Fibroblast of skin of scalp (primary cell): ENCODE data around the gene TMOD1.

Experiments used
- DNase-seq: peaks from one replicate; pipeline ENCODE4 v3.0.0-alpha.2; 2013

TMOD1 gene

DNA sequence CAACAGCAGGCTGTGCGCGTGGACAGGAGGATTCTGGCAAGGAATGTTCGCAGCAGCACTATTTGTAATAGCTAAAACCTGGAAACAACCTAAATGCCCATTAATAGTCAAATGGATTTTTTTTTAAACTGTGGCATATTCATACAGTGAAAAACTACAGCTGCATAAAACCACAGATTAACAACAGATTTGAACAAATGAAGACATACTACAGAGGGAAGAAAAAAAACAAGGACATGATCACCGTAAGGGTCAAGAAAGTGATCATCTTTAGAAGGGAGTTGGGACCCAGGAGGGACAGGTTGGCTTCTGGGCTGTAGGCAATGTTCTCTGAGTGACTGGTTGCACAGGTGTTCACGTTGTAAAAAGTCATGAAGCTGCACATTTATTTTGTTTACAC is 1.2 kb upstream of the TMOD1 start:
- DNase-seq = no peak

DNA sequence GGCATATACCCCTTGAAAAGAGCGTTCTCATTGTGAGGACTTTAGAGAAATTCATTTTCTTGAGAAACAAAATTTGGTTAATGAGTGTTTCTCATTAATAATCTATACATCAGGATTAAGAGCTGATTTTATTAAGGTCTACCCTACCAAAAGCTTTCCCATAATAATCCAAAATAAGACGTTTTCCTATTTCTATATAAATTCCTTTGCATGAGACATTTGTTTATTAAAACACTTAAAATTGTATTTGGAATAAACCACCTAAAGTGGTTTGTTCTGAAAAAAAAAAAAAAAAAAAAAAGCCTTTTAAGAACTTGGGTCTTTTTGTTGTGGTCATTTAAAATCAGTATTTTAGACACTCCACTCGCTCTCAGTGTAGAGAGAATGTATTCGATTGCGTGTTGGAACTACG is 695 bp upstream of the TMOD1 start:
- no peak for DNase-seq

DNA sequence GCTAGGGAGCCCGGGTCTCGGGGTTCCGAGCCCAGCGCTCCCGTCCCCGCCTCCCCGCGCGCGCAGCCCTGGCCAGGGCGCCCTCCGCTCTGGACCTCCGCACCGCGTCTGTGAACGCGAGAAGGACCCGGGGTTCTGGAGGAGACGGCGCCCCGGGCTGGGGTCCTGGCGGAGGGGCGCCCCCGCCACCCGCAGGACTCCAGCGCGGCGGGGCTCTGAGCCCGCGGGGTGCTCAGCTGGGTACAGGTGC is 431 bp downstream of the TMOD1 start:
- no peak for DNase-seq

DNA sequence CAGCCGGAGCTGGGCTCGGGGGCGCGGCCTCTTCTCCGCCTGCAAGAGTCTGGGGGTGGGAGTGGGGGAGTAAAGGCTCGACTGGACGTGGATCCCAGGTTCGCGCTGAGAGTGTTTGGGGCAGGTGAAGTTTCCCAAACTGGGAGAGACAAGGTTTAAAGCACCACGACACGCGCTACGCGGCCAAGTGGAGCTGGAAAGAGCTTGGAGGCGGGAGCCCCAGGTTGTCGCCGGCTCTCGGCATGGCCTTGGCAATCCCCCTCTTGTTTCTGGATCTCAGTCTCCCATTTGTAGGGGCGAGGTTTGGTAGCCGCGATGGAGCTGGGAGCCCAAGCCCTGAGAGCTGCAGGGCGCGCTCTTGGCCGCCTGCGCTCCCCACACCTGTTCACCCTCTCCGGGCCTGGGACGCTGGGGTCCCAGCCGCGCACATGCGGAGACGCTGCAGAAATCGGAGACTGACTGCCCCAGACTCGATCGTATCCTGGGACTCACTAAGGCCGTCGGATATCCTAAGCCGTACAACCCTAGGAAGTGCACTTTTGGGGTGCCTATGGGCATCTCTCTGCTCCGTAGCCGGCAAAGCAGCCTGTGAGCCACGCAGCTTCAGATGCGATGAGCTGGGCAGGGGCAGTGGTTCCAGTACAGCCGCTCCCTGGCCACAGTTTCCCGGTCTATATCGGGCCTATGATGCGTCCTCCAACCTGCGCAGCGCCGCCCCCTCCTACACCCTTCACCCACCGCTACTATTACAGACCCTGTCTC is 937 bp downstream of the TMOD1 start:
- DNase-seq = no peak

DNA sequence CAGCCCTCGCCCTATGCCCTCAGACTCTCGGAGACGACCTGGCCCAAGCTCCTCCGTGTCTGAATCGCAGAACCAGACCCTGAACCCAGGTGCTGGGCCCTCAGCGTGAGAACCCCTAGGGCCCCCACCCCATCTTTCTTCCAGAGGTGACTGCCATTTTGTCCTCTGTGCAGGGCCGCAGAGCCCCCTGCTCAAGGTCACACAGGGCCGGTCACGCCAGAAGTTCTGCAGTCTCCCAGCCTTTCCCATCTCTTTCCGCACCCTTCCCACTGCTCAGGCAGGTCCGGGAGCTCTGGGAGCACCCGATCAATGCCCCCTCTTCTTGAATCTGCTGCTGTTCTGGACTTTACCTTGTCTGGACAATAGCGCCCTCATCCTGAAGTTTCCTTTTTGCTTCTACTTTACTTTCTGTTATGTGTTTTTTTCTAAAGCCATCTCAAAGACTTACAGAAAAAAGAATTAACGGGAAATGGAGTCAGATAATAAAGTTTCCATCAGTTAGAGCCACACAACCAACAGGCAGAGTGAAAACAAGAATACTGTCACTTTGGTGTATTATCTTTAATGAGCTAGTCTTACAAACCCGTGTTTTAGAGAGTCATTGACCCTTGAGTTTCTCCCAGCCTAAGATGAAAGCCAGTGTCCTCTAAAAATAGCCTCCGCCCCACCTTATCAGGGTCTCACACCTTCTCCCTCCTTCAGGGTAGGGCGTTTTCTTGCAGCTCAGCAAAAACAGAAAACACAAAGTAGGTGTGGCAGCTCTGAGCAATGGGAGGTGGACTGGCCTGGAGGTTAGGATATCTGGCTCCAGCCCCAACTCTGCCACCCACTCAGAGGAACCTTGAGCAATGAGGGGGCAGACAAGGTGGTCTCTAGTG is 1.8 kb downstream of the TMOD1 start:
- DNase-seq = no peak

DNA sequence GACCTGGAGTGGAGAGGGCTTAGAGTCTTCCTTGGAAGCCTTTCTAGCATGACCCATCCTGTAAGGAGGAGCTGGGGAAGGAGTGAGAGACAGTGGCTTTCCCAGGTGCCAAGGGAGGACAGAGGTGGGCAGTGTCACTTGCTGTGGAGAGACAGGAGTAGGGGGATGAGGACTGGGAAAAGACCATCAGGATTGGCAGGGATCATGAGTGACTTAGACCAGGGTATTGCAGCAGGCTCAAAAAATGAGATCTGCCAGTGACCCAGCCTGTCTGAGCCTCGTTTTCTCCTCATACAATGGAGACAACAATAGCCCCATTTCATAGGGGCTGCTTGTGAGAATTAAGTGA is 2.4 kb downstream of the TMOD1 start:
- no peak for DNase-seq

DNA sequence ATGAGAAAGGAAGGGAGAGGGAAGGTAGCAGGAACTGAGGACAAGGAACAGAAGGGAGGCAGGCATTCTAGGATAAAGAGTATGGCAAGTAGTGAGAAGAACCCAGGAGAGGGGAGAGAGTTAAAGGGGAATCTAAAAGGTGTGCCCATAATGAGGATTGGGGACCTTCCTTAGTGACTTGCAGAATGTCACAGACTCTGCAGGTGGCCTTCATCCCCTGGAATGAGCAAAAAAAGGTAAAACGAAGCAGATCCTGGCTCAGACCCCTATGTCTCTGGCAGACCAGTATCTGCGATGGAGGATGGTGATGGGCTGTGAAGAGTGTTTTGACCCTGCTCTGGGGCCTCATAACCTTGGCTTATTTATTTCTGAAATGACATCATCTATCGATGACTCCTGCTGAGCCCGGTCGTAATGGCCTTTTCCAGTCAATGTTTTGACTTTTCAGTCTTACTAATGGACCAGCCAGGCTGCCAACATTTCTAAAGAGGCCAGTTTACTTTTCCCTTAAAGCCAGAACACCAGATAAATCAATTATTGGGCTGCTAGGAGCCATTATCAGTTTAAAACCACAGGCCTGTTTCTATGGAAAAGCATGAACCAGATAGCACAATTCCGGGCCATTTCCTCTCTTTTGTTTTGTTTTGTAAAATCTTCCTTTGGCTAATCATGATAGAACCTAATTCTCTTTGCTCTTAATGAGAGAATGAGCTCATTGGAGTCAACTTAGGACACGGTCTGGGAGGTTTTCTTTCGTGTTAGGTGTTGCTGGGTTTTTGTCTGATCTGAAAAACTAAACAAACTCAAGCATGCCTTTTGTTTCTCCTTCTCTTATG is 3.1 kb downstream of the TMOD1 start:
- no peak for DNase-seq

DNA sequence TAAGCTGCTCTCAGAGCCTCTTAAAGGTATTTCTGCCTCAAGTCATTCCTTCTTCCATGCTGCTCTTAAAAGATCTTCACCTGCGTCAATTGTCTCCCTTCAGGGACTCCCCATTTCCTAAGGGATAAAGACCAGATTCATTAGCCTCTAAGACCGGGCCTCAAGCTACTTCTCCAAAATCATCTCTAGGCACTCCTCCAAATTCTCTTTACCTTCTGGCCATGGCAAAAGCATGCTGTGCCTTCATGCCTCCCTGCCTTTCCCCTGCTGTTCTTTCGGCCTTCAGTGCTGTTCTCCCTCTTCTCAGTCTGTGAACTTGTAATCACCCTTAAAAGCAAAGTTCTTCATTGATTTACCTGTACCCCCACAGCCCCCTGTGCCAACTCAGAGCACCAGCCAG is 4.4 kb downstream of the TMOD1 start:
- no peak for DNase-seq

DNA sequence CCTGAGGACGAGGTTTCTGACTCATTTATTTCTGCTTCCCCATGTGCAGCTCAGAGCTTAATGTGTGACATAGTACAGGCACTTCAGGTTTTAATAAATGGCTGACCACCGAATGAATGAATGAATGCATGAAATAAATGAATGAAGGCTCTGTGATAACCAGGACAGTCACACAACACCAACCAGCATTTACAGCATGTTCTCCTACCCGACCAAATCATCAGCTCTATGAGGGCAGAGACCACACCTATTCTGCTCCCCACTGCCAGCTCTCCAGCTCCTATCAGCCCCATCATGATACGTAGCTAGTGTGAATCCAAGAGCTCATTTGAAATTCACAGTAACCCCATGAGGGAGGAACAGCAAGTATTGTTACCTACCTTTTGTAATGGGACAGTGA is 4.8 kb downstream of the TMOD1 start:
- DNase-seq = no peak

DNA sequence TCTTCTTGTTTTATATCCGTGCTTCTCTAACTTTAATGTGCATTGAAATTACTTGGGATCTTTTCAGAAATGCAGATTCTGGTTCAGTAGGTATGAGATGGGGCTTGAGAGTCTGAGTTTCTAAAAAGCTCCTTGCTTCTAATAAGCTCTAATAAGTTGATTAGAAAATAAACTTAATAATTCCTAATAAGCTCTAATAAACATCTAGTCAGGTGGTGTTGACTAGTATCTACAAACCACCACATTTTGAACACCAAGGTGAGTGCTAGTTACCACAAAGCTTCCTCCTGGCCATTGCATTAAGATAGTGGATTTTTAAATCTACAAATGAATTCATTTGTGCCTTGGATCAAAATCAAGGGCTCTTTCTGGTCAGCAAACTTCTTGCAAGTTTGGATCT is 5.3 kb downstream of the TMOD1 start:
- no peak for DNase-seq

DNA sequence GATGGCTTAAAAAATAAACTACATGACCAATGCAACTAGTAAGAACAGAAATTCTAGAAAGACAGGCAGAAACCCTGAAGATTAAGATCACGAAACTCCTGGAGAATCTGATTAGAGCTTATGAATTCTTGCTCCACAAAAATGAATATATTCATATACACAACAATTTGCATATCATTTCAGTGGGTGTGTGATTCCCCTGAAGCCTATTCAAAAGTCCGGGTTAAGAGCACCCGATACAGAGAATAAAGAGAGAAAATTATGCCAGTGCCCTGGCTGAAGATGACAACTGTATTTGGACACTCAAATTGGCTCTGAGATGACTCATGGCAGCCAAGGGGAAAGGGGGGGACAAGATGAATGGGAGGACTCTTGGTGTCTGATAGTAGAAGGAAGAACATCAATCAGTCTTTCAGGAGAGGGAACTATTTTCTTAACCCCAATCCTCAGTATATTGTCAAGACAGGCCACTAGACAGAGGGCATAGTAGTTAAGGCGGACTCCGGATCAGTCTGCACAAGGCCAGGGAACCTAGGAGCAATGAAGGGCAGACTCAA is 6.0 kb downstream of the TMOD1 start:
- no peak for DNase-seq

DNA sequence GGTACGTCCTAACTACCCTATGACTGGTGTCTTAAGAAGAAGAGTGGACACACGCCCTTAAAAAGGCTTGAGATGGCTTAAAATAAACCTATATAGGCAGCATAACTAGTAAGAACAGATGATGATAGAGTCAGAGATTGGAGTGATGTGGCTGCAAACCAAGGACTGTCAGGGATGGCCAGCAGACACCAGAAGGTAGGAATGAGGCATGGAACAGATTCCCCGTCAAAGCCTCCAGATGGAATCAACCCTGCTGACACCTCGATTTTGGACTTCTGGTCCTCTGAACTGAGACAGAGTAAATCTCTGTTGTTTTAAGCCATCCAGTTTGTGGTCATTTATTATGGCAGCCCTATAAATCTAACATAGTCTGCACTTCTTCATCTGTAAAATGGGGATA is 7.4 kb downstream of the TMOD1 start:
- no peak for DNase-seq

DNA sequence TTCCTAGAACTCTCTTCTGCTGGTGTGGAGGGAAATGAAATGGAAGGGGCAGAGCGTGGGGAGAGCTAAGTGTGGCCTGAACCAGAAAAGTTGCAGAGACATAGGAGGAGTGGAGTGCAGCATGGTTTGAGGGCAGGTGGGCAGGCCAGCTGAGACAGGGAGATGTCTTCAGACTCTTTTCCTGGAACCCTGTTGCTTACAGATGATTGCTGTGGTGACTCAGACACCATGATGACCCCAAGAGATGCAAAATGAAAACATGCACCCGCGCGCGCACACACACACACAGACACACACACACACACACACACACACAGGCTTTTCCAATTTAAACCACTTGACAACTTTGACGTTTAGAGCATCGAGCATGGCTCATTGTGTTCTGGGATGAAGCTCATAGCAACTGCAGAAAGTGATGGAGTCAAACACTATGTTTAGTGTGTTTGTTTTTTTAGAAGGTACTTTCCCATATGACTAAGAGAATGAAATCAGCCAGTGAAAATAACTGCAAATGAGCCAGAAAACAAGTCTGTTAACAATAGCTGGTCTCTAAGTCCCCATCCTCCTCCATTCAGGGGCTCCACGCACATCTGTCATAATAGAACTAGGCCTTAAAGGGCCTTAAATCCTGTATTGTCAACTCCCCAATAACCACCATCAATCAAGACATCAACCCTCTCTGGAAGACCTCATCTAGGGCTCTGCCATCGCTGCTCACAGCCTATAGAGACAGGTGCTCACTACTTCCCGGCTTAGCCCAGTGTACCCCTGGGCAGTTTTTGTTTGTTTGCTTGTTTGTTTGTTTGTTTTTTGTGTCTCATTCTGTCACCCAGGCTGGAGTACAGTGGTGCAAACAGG is 9.6 kb downstream of the TMOD1 start:
- peak; percentile 1 for DNase-seq

DNA sequence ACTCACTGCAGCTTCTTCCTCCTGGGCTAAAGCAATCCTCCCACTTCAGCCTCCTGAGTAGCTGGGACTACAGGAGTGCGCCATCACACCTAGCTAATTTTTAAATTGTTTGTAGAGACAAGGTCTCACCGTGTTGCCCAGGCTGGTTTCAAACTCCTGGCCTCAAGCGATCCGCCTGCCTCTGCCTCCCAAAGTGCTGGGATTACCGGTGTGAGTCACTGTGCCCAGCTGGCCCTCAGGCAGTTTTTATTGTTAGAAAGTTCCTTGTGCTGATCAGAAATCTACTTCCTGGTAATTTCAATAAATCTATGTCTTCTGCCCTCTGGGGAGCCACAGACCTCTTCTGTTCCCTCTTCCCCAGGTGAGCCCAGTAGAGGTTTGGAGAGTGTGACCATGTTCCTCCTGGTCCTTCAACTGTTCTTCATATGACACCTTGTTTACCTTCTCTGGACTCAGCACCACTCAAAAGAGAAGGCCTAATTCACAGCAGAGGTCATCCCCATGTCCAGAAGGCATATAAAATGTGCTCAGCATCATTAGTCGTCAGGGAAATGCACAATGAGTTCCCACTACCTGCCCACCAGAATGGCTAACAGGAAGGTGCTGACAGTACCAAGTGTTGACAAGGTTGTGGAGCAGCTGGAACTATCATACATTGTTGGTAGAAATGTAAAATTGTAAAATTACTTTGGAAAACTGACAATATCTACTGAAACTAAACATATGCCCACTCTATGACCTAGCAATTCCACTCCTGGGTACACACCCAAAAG is 10.4 kb downstream of the TMOD1 start:
- DNase-seq = no peak

DNA sequence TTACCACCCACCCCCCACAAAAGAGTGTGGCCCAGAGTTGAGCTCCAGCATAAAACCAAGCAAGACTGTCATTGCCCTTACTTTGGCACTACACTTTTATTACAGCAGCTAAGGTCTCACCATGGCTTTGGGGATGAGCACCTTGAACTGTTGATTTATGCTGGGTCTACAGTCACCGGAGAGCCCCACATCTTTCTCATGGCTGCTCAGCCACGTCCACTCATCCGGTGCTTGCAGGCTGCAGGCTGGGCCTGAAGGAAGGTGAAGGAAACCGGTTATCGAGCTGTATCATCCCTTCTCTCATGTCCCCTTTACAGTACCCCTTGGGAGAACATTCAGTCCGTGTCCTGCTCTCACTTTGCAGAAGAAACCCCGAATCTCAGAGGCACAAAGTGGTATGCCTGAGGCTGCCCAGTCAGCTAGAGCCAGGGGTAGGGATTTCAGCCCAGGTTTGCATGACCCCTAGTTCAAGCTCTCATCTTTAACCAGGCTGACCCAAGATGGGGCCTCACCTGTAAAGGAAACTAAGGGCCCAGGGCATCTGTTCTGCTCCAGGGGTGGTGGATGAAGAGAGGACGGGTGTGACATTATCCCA is 11.6 kb downstream of the TMOD1 start:
- no peak for DNase-seq

DNA sequence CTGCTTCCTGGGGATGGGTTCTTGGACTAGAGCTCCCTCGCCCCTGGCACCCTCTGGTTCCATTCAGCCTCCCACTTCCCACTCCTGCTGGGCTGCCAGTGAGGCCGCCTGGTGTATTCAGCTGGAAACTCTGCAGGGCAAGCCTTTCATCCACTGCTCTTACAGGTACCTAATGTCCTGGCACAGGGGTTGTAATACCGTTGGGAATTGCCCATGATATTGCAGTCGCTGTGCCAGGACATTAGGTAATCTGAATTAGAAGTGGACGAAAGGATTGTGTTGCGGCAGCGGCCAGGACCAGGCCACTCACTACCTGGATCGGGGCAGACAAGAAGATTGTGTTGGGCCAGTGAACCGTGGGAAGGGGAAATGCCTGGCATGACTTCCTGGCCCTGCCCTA is 13.1 kb downstream of the TMOD1 start:
- DNase-seq = no peak

DNA sequence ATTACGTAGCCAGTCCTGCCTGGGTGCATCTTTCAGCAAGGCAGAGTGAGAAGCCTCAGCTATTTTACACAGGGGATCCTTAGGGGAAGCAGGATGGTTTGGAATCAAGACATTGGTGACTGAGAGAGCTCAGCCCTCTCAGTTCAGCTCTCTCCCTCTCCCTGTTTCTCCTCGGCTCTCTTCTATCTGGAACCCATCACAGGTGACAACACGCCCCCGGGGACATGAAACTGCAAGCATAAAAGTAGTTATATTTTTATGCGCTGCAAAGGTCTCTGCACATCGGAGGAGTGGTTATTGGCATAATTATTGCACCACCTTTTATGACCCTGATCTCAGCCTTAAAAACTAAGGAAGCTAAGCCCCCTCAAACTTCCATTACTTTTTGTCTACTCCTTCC is 14.2 kb downstream of the TMOD1 start:
- DNase-seq = no peak

DNA sequence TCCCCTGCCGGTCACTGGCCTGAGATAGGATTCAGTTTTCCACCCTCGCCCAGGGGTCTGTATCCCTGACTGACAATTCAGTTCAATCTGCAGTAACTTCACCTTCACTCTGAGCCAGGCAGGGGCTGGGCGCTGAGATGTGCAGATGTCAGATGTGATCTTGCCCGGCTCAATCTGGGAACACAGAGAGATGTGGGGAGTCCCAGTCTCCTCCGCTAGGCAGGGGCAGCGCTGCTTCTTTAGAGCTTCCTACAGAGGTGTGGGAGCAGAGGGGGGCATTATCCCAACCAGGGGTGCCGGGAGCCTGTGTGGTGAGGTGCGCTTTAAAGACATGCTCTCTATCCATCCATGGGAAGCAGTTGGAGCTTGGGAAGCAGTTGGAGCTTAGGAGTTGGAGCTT is 14.6 kb downstream of the TMOD1 start:
- DNase-seq = no peak

DNA sequence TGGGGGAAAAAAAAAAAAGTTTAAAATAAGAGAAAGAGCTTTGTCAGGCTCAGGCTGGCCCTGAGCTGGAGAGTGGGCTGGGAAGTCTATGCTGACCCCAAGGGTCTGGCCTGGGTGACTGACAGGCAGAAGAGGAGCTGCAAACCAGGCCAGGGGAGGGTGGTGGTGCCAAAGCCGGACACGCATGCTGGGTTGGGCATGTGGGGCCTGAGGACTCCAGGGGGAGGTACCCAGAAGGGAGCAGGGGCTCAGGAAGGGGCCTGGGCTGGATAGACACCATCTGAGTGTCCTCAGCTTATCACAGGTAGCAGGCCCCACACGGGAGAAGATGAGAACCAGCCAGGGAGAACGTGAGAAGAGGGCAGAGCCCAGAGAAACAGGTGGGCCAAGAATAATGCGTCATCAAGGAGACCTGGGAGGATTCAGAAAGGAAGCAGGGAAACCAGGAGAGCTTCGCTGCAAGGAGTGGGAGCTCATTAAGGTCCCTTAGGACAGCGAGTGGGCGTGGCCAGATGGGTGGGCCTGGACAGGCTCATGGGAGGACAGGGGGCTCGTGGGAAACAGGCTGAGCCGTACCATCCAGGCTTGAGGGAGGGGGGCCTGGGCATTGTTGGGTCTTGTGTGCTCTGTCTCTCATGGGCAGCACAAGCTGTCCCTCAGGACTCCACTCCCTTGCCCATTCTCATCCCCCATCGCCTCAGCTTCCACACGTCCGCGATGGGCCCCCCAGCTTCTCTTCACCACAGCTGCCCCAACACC is 16.0 kb downstream of the TMOD1 start:
- no peak for DNase-seq

DNA sequence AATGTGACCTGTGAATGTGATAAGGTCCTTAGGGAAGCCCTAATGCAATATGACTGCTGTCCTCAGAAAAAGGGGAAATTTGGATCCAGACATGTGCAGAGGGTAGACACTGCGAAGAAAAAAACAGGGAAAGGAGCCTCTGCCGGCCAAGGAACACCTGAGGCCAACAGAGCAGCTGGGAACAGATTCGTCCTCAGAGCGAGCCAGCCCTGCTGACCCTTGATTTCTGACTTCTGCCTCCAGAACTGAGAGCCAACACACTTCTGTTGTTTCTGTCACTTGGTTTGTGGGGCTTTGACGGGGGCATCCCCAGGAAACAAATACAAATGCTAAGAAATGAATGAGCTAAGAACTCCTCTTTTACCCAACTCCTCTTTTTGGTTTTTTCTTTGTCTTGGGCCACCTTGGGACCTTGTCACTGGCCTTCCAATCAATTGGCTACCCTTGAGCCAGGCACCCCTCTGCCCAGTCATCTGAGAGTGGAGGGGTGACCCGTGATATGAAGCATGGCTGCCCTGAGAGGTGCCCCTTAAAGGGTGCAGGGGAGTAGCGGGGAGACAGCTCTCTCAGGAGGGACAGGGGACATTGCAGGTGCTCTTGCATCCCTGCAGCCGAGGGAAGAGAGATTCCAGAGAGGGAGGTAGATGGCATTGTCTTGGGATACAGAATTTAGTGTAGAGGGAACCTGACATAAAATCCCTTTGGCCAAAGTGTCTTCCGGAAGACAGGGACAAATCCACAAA is 16.9 kb downstream of the TMOD1 start:
- DNase-seq = no peak
